Measurements from ENCODE around the gene NMRAL1.

The NMRAL1 gene

DNA sequence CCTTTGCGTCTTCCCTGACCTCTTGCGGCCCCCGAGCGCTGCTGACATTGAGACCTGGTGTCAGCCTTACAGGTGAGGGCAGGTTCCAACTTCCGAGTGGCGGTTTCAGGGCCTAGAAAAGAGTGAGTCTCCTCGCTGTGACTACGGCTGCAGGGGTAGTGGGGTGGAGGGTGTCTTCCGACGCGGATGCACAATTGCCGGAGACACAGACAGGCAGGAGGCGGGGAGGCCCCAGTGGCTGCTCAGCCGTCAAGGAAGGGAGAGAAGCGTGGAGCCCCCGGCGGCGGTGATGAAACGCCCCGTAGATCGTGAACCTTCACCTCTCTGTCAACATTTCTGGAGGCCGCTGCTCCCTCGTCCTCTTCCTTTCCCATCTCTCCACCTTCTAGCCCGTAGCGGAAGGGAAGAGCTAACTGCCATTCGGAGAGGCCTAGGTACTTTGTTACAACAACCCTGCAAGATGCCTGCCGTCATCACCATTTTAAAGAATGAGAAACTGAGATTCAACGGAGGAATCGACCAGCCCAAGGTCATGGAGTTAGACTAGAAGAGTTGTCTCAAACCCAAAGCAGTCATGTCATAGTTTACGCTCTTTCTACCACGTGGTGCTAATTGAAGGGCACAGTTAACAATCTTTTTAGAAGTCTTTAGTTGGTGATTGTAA is 48.3 kb downstream of the NMRAL1 start:
- DNase-seq (ENCODE audit: low read depth in 2 of 2) = no peak

- peak; percentile 89 to 91 for DNase-seq (ENCODE audit: low read depth in 2 of 2)
These were observed 48.9 kb downstream of the NMRAL1 start, which contains the start of gene DNAJA3 for GRCh38 chr16:4425378-4426020. Gene DNAJA3, plus strand, starts transcription at chr16:4425868. Its CDS starts 14 bp downstream, at chr16:4425882.

DNA sequence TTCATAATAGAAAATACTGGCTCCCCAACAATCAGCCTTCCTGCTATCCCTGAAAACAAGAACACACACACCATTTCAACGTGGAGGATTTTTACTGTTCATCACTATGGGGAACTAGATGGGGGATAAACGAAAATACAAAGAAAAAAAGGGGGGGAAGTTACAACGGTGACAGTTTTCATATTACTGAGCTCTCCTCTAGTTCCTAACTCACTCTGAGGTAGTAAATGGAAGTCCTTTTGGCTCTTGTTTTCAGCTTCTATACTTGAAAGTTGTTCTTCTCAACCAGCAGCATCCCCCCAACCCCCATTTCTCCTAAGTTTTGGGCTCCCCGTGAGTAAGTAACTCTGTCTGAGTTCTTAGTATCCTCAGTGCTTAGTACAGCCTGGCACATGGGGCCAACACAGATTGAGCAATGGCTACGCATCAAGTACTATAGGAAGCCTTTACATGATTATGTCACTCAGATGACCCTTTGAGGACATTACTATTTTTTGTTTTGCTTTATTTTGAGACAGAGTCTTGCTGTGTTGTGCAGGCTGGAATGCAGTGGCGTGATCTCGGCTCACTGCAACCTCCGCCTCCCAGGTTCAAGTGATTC is 53.8 kb downstream of the NMRAL1 start:
- no peak for DNase-seq (ENCODE audit: low read depth in 2 of 2)

GRCh38 chr16:4419402-4419959 is 54.9 kb downstream of the NMRAL1 start:
- DNase-seq (ENCODE audit: low read depth in 2 of 2) = no peak

DNA sequence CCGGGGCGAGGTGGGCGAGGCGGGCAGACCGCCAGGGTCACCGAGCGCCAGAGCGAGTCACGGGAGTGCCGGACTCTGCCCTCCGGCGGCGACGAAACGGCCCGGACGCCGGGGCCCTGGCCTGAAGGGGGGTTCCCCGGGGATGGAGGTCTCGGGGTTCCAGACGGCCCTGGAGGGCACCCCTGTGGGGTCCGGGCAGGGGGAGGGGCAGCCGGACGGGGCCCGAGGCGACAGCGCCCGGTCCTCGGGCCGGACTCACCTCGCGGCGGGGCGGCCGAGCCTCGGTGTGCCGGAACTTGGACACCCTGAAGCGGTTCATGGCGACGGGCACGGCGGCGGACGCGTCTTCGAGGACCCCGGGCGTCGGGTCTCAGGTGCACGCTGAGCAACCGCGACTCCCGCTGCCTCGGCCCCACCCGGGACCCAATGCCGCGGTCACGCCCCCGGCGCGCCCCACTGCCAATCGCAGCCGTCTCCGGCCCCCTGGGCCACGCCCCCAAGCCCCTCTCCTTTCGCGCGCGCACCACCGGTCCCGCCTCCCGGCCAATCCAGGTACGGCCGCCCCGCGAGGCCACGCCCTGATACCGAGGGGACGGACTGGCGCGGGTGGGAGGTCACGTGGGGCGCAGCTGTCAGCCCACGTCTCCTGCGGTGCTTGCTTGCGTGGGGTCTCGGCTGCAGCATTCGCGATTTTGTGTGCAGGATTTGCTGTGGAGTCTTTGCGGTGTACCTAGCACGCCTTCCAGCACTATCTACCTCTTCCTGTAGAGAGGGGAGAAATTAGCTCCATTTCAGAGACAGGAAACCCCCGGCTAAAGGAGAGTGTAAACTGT is 58.0 kb downstream of the NMRAL1 start, which contains the start of gene CORO7:
Gene CORO7, minus strand, starts transcription at position 397 of the 833 bp plus-strand sequence. Its CDS starts 78 bp downstream, at position 319.
- peak; percentile 98 for DNase-seq (ENCODE audit: low read depth in 2 of 2)

GRCh38 chr16:4415538-4416199 is 58.8 kb downstream of the NMRAL1 start:
- DNase-seq (ENCODE audit: low read depth in 2 of 2) = peak in 1 of 2 donors; percentile 39

GRCh38 chr16:4414187-4414917 is 60.1 kb downstream of the NMRAL1 start:
- DNase-seq (ENCODE audit: low read depth in 2 of 2) = peak; percentile 78 to 83

- DNase-seq (ENCODE audit: low read depth in 2 of 2) = no peak
These were observed 61.6 kb downstream of the NMRAL1 start for GRCh38 chr16:4412854-4413253.

- no peak for DNase-seq (ENCODE audit: low read depth in 2 of 2)
These were observed 62.3 kb downstream of the NMRAL1 start for GRCh38 chr16:4412159-4412558.

All from stimulated activated CD8-positive, alpha-beta memory T cell treated with anti-CD3 and anti-CD28 coated beads, Interleukin-15, amount 100 ng/mL, for 48 hours (primary cell).